ENCODE measurements around the gene PKP1.

DNA sequence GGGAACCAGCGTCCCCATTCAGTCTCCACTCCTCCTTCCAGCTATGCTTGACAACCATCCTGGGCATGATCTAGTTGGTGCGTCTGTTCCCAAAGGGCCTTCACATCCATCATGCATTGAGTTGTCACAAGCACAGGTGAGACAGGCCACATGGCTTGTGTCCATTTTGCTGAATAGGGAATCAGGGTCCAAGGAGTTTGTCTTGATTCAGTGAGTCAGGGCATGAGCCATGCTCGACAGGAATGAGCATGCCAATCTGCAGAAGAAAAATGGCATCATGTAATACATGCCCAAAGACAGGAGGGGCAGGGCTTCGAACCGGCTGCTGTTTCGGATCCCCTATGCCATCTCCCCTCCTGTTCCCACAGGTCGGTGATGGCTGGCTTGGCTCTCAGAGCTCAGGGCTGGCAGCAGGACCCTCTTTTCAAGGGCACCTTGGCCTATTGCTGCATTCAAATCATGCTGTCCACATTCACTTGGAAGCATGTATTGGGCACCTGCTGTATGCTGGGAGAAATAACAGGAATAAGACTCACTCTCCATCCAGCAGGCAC lies 44.5 kb downstream of the PKP1 start:
- no peak for TF ChIP-seq EZH2 (IDR thresholded peaks at IDR 0.05)
- no peak for TF ChIP-seq POLR2AphosphoS5 (IDR thresholded peaks at IDR 0.05; ENCODE audit: borderline replicate concordance, low read depth, low read length)
- no peak for TF ChIP-seq FOXP2 (optimal IDR thresholded peaks at IDR 0.05; ENCODE audit: control extremely low read depth, extremely low read length, insufficient read depth)

Data from SK-N-MC (cell line).